SK-N-SH treated with all-trans-retinoic acid at 6 μM for 48 hours (cell line): ENCODE data around the gene LDHAL6B.

Source experiments
- ATAC-seq: fragments of 200-7000 bp; cut with Tn5 transposase; 3 replicates; pipeline ENCODE4 v1.9.1; 2020; ENCODE audit warnings: mild to moderate bottlenecking, moderate library complexity
- ARNTL ChIP-seq: fragments of 450-650 bp; formaldehyde crosslinking; IDR thresholded peaks from 2 replicates; pipeline ENCODE4 v1.5.0; 2020; ENCODE audit warnings: low read depth, mild to moderate bottlenecking, moderate library complexity, borderline replicate concordance
- BACH2 ChIP-seq: fragments of 250-450 bp; sonication (Bioruptor Pico); IDR thresholded peaks from 2 replicates; pipeline ENCODE4 v1.9.0; 2021; ENCODE audit warnings: mild to moderate bottlenecking, borderline replicate concordance
- CSDC2 ChIP-seq: fragments of 250-450 bp; sonication (Bioruptor Pico); IDR thresholded peaks from 2 replicates; pipeline ENCODE4 v1.5.0; 2020; ENCODE audit warnings: mild to moderate bottlenecking, moderate library complexity
- GLIS3 ChIP-seq: fragments of 250-450 bp; sonication (Bioruptor Pico); IDR thresholded peaks from 2 replicates; pipeline ENCODE4 v1.5.0; 2020; ENCODE audit warnings: mild to moderate bottlenecking, moderate library complexity
- ISL1 ChIP-seq: fragments of 250-450 bp; sonication (Bioruptor Pico); IDR thresholded peaks from 2 replicates; pipeline ENCODE4 v2.1.2; 2022; ENCODE audit warnings: mild to moderate bottlenecking, moderate library complexity
- PPARA ChIP-seq: fragments of 250-450 bp; sonication (Bioruptor Pico); IDR thresholded peaks from 2 replicates; pipeline ENCODE4 v1.5.0; 2020; ENCODE audit warnings: mild to moderate bottlenecking, borderline replicate concordance
- RARB ChIP-seq: fragments of 250-450 bp; sonication (Bioruptor Pico); IDR thresholded peaks from 2 replicates; pipeline ENCODE4 v1.8.0; 2021; ENCODE audit warnings: mild to moderate bottlenecking, moderate library complexity
- SNAI2 ChIP-seq: fragments of 250-450 bp; sonication (Bioruptor Pico); IDR thresholded peaks from 2 replicates; pipeline ENCODE4 v1.5.0; 2020; ENCODE audit warnings: mild to moderate bottlenecking, moderate library complexity
- TCF4 ChIP-seq: fragments of 250-450 bp; sonication (Bioruptor Pico); IDR thresholded peaks from 2 replicates; pipeline ENCODE4 v1.8.0; 2021; ENCODE audit warnings: mild to moderate bottlenecking, moderate library complexity, borderline replicate concordance
- TOX ChIP-seq: fragments of 250-450 bp; sonication (Bioruptor Pico); IDR thresholded peaks from 2 replicates; pipeline ENCODE4 v1.8.0; 2021; ENCODE audit warnings: mild to moderate bottlenecking, moderate library complexity, borderline replicate concordance
- ZC3H10 ChIP-seq: fragments of 250-450 bp; sonication (Bioruptor Pico); IDR thresholded peaks from 2 replicates; pipeline ENCODE4 v1.5.1; 2021; ENCODE audit warnings: mild to moderate bottlenecking, moderate library complexity
- ZFP3 ChIP-seq: fragments of 250-450 bp; sonication (Bioruptor Pico); IDR thresholded peaks from 2 replicates; pipeline ENCODE4 v1.5.0; 2020; ENCODE audit warnings: mild to moderate bottlenecking, moderate library complexity
- ZFP30 ChIP-seq: fragments of 450-650 bp; formaldehyde crosslinking; IDR thresholded peaks from 2 replicates; pipeline ENCODE4 v1.5.0; 2022; ENCODE audit warnings: mild to moderate bottlenecking, moderate library complexity
- ZNF565 ChIP-seq: fragments of 450-650 bp; formaldehyde crosslinking; conservative IDR thresholded peaks from 2 replicates; pipeline ENCODE4 v1.5.0; 2020; ENCODE audit warnings: low read depth, mild to moderate bottlenecking, moderate library complexity
- ZNF70 ChIP-seq: fragments of 450-650 bp; formaldehyde crosslinking; IDR thresholded peaks from 2 replicates; pipeline ENCODE4 v1.5.0; 2020; ENCODE audit warnings: mild to moderate bottlenecking, moderate library complexity
- ZNF8 ChIP-seq: fragments of 450-650 bp; formaldehyde crosslinking; IDR thresholded peaks from 2 replicates; pipeline ENCODE4 v1.5.0; 2020; ENCODE audit warnings: mild to moderate bottlenecking, moderate library complexity
- TF ChIP-seq, protein P1 (sequence below): fragments of 250-450 bp; sonication (Bioruptor Pico); IDR thresholded peaks from 2 replicates; pipeline ENCODE4 v1.5.0; 2020; ENCODE audit warnings: mild to moderate bottlenecking, moderate library complexity
- TF ChIP-seq, protein P2 (sequence below): fragments of 250-450 bp; sonication (Bioruptor Pico); IDR thresholded peaks from 2 replicates; pipeline ENCODE4 v1.5.1; 2021; ENCODE audit warnings: mild to moderate bottlenecking, moderate library complexity
- TF ChIP-seq, protein P3 (sequence below): fragments of 250-450 bp; sonication (Bioruptor Pico); IDR thresholded peaks from 2 replicates; pipeline ENCODE4 v1.8.0; 2020; ENCODE audit warnings: mild to moderate bottlenecking, moderate library complexity, borderline replicate concordance
- TF ChIP-seq, protein P4 (sequence below): fragments of 250-450 bp; sonication (Bioruptor Pico); IDR thresholded peaks from 2 replicates; pipeline ENCODE4 v1.8.0; 2021; ENCODE audit warnings: low read depth, mild to moderate bottlenecking, moderate library complexity, borderline replicate concordance
- TF ChIP-seq, protein P5 (sequence below): fragments of 250-450 bp; sonication (Bioruptor Pico); IDR thresholded peaks from 2 replicates; pipeline ENCODE4 v1.5.1; 2020; ENCODE audit warnings: low read depth, mild to moderate bottlenecking, moderate library complexity

Gene LDHAL6B

DNA sequence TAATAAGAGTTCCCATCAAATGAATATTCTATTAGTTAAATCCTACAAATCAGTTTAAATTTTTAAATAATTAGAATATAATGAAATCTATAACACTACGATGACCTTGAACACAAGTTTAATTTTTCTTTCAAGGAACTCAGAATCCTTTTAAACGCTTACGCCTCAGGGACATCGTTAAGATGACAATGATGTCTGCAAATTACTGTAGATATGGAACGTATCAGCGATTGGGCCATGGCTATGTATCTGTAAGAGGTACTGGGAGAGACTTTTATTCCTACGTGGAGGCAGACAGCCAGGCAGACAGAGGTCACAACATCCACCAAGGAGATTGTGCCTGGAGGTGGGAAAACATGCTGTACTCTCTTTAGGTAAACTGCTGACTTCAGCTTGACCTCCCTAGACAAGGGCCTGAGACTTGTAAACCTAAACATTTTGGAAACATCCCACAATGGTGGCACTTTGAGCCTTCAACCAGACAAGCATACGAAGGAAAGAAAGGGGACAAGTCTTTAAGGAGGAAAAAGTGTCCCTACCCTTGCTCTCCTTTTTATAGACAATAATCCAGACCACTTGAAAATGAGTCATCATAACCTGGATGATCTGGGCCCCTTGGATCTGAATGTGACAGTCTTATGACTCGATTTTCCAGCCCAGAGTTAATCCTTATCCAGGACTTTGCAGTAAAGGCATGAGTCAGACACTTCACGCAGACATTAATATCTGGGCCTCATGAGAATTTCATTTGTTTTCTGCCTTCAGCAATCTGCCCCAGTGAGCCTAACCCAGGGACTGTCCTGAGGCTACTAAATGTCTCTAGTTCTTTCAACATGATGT lies 6.8 kb upstream of the LDHAL6B start:
- peak; percentile 87 for ATAC-seq
- no peak for TF ChIP-seq PPARA (CRISPR knock-in tag)
- TF ChIP-seq ISL1 (CRISPR knock-in tag), result no peak
- TF ChIP-seq TCF4 (CRISPR knock-in tag), result no peak
- TF ChIP-seq, all 23 proteins: peak for 0

DNA sequence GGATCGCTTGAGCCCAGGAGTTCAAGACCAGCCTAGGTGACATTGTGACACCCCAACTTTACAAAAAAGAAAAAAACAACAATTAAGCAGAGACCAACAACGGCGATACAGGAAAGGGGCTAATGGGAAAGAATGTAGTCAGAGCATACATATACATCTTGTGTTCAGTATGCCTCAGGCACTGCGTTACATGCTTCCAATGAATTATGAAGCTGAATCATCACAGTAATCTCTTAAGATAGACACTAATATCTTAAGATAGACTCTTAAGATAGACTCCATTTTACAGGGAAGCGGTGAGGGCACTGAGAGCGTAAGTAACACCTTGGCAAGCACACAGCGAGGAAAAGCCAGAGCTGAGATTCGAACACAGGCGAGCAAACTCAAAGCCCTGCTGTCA lies 6.1 kb upstream of the LDHAL6B start:
- TF ChIP-seq ZNF565 (CRISPR knock-in tag) (no peak), ZFP3 (CRISPR knock-in tag) (no peak), ZNF8 (no peak), GLIS3 (CRISPR knock-in tag) (no peak), TOX (no peak), ZC3H10 (CRISPR knock-in tag) (no peak), ZFP30 (no peak), ISL1 (CRISPR knock-in tag) (no peak), CSDC2 (CRISPR knock-in tag) (no peak), SNAI2 (CRISPR knock-in tag) (no peak), ARNTL (CRISPR knock-in tag) (no peak), BACH2 (CRISPR knock-in tag) (no peak), ZNF70 (CRISPR knock-in tag) (no peak), RARB (CRISPR knock-in tag) (no peak)
- TF ChIP-seq, protein P1, sequence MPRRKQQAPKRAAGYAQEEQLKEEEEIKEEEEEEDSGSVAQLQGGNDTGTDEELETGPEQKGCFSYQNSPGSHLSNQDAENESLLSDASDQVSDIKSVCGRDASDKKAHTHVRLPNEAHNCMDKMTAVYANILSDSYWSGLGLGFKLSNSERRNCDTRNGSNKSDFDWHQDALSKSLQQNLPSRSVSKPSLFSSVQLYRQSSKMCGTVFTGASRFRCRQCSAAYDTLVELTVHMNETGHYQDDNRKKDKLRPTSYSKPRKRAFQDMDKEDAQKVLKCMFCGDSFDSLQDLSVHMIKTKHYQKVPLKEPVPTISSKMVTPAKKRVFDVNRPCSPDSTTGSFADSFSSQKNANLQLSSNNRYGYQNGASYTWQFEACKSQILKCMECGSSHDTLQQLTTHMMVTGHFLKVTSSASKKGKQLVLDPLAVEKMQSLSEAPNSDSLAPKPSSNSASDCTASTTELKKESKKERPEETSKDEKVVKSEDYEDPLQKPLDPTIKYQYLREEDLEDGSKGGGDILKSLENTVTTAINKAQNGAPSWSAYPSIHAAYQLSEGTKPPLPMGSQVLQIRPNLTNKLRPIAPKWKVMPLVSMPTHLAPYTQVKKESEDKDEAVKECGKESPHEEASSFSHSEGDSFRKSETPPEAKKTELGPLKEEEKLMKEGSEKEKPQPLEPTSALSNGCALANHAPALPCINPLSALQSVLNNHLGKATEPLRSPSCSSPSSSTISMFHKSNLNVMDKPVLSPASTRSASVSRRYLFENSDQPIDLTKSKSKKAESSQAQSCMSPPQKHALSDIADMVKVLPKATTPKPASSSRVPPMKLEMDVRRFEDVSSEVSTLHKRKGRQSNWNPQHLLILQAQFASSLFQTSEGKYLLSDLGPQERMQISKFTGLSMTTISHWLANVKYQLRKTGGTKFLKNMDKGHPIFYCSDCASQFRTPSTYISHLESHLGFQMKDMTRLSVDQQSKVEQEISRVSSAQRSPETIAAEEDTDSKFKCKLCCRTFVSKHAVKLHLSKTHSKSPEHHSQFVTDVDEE, result no peak
- TF ChIP-seq, protein P2, sequence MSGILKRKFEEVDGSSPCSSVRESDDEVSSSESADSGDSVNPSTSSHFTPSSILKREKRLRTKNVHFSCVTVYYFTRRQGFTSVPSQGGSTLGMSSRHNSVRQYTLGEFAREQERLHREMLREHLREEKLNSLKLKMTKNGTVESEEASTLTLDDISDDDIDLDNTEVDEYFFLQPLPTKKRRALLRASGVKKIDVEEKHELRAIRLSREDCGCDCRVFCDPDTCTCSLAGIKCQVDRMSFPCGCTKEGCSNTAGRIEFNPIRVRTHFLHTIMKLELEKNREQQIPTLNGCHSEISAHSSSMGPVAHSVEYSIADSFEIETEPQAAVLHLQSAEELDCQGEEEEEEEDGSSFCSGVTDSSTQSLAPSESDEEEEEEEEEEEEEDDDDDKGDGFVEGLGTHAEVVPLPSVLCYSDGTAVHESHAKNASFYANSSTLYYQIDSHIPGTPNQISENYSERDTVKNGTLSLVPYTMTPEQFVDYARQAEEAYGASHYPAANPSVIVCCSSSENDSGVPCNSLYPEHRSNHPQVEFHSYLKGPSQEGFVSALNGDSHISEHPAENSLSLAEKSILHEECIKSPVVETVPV (CRISPR knock-in tag), result no peak
- TF ChIP-seq, protein P3, sequence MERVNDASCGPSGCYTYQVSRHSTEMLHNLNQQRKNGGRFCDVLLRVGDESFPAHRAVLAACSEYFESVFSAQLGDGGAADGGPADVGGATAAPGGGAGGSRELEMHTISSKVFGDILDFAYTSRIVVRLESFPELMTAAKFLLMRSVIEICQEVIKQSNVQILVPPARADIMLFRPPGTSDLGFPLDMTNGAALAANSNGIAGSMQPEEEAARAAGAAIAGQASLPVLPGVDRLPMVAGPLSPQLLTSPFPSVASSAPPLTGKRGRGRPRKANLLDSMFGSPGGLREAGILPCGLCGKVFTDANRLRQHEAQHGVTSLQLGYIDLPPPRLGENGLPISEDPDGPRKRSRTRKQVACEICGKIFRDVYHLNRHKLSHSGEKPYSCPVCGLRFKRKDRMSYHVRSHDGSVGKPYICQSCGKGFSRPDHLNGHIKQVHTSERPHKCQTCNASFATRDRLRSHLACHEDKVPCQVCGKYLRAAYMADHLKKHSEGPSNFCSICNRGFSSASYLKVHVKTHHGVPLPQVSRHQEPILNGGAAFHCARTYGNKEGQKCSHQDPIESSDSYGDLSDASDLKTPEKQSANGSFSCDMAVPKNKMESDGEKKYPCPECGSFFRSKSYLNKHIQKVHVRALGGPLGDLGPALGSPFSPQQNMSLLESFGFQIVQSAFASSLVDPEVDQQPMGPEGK (CRISPR knock-in tag), result no peak
- TF ChIP-seq, protein P4, sequence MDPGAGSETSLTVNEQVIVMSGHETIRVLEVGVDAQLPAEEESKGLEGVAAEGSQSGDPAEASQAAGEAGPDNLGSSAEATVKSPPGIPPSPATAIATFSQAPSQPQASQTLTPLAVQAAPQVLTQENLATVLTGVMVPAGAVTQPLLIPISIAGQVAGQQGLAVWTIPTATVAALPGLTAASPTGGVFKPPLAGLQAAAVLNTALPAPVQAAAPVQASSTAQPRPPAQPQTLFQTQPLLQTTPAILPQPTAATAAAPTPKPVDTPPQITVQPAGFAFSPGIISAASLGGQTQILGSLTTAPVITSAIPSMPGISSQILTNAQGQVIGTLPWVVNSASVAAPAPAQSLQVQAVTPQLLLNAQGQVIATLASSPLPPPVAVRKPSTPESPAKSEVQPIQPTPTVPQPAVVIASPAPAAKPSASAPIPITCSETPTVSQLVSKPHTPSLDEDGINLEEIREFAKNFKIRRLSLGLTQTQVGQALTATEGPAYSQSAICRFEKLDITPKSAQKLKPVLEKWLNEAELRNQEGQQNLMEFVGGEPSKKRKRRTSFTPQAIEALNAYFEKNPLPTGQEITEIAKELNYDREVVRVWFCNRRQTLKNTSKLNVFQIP (CRISPR knock-in tag), result no peak
- TF ChIP-seq, protein P5, sequence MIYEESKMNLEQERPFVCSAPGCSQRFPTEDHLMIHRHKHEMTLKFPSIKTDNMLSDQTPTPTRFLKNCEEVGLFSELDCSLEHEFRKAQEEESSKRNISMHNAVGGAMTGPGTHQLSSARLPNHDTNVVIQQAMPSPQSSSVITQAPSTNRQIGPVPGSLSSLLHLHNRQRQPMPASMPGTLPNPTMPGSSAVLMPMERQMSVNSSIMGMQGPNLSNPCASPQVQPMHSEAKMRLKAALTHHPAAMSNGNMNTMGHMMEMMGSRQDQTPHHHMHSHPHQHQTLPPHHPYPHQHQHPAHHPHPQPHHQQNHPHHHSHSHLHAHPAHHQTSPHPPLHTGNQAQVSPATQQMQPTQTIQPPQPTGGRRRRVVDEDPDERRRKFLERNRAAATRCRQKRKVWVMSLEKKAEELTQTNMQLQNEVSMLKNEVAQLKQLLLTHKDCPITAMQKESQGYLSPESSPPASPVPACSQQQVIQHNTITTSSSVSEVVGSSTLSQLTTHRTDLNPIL (CRISPR knock-in tag), result no peak
- ATAC-seq, result peak; percentile 58

DNA sequence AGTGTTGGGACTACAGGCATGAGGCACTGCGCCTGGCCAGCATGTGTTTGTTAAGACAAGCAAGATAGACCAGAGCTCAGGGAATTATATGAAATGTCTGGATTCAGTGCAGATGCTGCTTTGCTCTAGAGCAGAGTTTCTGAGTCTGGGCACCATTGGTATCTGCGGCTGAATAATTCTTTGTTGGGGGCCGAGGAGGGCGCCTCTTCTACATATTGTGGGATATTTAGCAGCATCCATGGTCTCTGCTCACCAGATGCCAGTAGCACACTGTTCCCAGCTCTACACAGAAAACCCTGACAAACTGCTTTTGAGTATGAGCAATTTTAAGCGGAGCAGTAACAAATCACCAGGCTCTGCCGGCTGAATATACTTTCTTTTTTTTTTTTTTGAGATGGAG lies 3.6 kb upstream of the LDHAL6B start:
- no peak for ATAC-seq
- TF ChIP-seq, protein P1, result no peak
- TF ChIP-seq ZFP30 (no peak), ZC3H10 (CRISPR knock-in tag) (no peak), CSDC2 (CRISPR knock-in tag) (no peak)
- TF ChIP-seq, protein P4 (CRISPR knock-in tag), result no peak
- TF ChIP-seq, protein P2 (CRISPR knock-in tag), result no peak
